K562 (cell line): Measurements from ENCODE around the gene RAB25. TPM values are rescaled to one million over a fixed set of nuclear protein-coding genes. Genes with fewer than 3 reads are reported as not detected.

ENCODE experiments used
- ARID1B ChIP-seq: fragments of 450-650 bp; IDR thresholded peaks from 2 replicates; pipeline ENCODE4 v1.6.1; 2016; ENCODE audit warnings: antibody characterized with exemption, mild to moderate bottlenecking, inconsistent platforms
- FOS ChIP-seq: IDR thresholded peaks from 3 replicates; pipeline ENCODE4 v1.6.1; 2011; ENCODE audit not compliant: insufficient read length; ENCODE audit errors: extremely low read depth
- FOSL1 ChIP-seq: fragments of 200-800 bp; sonication (Bioruptor generic); conservative IDR thresholded peaks from 2 replicates; pipeline ENCODE4 v1.6.1; 2016; ENCODE audit warnings: missing genetic modification characterization, missing compliant biosample characterization
- TCF7 ChIP-seq: sonication (generic); IDR thresholded peaks from 2 replicates; pipeline ENCODE4 v1.6.1; 2016; ENCODE audit warnings: antibody characterized with exemption, borderline replicate concordance
- ZC3H11A ChIP-seq: IDR thresholded peaks from 2 replicates; pipeline ENCODE4 v1.6.1; 2012; ENCODE audit warnings: low read depth, low read length, improper control_type of control experiment
- ZNF766 ChIP-seq: fragments of 200-800 bp; sonication (Bioruptor generic); conservative IDR thresholded peaks from 2 replicates; pipeline ENCODE4 v1.6.1; 2016; ENCODE audit warnings: missing genetic modification characterization, missing compliant biosample characterization
- polyA plus RNA-seq, 8 experiments: library from polyadenylated mRNA; depleted of rRNA in 4 of 8; stranded (reverse) in 5 of 8; unstranded in 3 of 8; fragments of >200 nt; fragmentation: Nextera tagmentation in 2 of 8; fragmentation: Illumina TruSeq in 1 of 8; extraction: Ambion mirVana in 2 of 8; extraction: Trizol in 1 of 8; gene quantifications; 2 replicates each; pipeline versions ENCODE4 v1.2.1 to v1.2.3, GENCODE V29; 2011 to 2014; ENCODE audit warnings: inconsistent platforms in 1 of 8, missing spikeins in 1 of 8
- total RNA-seq, 7 experiments: library from RNA; depleted of rRNA in 6 of 7; stranded (reverse); fragments of >200 nt in 6 of 7; fragmentation: Illumina TruSeq in 2 of 7; extraction: Trizol in 2 of 7; gene quantifications; 2 replicates each; pipeline versions ENCODE4 v1.2.1 to v1.2.3, GENCODE V29; 2011 to 2021; ENCODE audit warnings: low replicate concordance in 1 of 7

The RAB25 gene
- total and polyA plus RNA-seq, 9 of the 15 experiments (the other 6 are each of a cell fraction or from before 2014, with no cell fraction given), result 0.10 to 0.27 (median 0.13) TPM; not detected in 6

DNA sequence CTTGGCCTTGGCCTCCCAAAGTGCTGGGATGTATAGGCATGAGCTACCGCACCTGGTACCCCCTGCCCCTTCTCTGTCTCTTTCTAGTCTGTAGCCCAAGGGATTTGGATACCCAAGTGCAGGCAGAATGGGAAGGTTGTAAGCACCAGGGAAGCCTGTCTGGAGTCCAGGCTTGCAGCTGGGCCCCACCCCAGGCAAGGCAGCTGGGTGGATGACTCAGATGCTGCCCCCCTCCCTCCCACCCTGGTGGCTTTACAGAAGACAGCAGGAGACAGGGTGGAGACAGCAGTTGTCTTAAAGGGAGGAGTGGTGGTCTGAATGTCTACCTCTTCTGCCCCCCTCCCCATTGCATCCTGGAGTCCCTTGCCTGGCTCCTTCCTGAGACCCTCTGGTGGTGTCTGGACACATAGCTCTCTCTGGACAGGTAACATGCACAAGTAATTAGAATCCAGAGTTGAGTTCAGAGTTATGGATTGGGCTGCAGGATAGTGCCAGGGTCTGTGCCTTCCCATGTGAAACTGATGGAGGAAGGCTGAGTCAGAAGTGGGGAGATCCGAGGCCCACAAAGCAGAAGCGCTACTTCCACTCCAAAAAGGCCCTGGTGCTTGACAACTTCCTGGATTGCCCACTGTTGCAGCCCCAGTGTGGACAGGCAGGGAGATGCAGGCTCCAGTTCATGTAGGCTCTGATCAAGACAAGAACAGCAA is 58.7 kb downstream of the RAB25 start (continued):
- TF ChIP-seq ARID1B (peak; percentile 26; the same call in 1 of the 2 replicates), FOSL1 (tag) (peak; percentile 91), FOS (peak; percentile 20), TCF7 (0 out of 2 replicates have a peak, but pooled peaks have one; percentile 7), ZC3H11A (no peak), ZNF766 (0 out of 2 replicates have a peak, but pooled peaks have one; percentile 28)

Other genes with a start within 250 kb of the RAB25 start
Only the 7 nearest of the 20 such genes appear.
- gene ARHGEF2, start 82.6 kb upstream of the RAB25 start, total RNA-seq (2014; rRNA removed), result 113 and 119 TPM in 2 replicates
- gene ARHGEF2, start 82.6 kb upstream of the RAB25 start, total RNA-seq (2014; rRNA removed; fragmentation: Illumina TruSeq; extraction: Trizol), result 59.1 and 66.7 TPM in 2 replicates
- 62.2 and 63.9 TPM in 2 replicates for gene ARHGEF2, start 82.6 kb upstream of the RAB25 start, total RNA-seq (2015; rRNA removed; fragmentation: Illumina TruSeq; extraction: Trizol)
- gene ARHGEF2, start 82.6 kb upstream of the RAB25 start, total RNA-seq (2021), result 147 and 162 TPM in 2 replicates
- 52.8 and 100 TPM in 2 replicates for gene ARHGEF2, start 82.6 kb upstream of the RAB25 start, polyA plus RNA-seq (2011; rRNA removed)
- gene ARHGEF2, start 82.6 kb upstream of the RAB25 start, polyA plus RNA-seq (2014; fragmentation: Illumina TruSeq; extraction: Trizol), result 121 and 136 TPM in 2 replicates
- 1 to 10 TPM; 7.1 to 8.9 TPM for gene ARHGEF2, start 82.6 kb upstream of the RAB25 start, polyA plus RNA-seq (2014; fragmentation: Nextera tagmentation; extraction: Ambion mirVana)
- 79.1 and 95.7 TPM in 2 replicates for gene ARHGEF2, start 82.6 kb upstream of the RAB25 start, polyA plus RNA-seq (2014; rRNA removed)
- gene SSR2, start 40.2 kb upstream of the RAB25 start, total RNA-seq (2014; rRNA removed), result 161 and 196 TPM in 2 replicates
- gene SSR2, start 40.2 kb upstream of the RAB25 start, total RNA-seq (2014; rRNA removed; fragmentation: Illumina TruSeq; extraction: Trizol), result 211 and 214 TPM in 2 replicates
- gene SSR2, start 40.2 kb upstream of the RAB25 start, total RNA-seq (2015; rRNA removed; fragmentation: Illumina TruSeq; extraction: Trizol), result 228 TPM in 2 replicates
- 167 and 183 TPM in 2 replicates for gene SSR2, start 40.2 kb upstream of the RAB25 start, total RNA-seq (2021)
- gene SSR2, start 40.2 kb upstream of the RAB25 start, polyA plus RNA-seq (2011; rRNA removed), result 411 and 494 TPM in 2 replicates
- gene SSR2, start 40.2 kb upstream of the RAB25 start, polyA plus RNA-seq (2014; fragmentation: Illumina TruSeq; extraction: Trizol), result 350 and 402 TPM in 2 replicates
- gene SSR2, start 40.2 kb upstream of the RAB25 start, polyA plus RNA-seq (2014; fragmentation: Nextera tagmentation; extraction: Ambion mirVana), result 100 to 1,000 TPM; 370 to 392 TPM
- 240 and 277 TPM in 2 replicates for gene SSR2, start 40.2 kb upstream of the RAB25 start, polyA plus RNA-seq (2014; rRNA removed)
- gene UBQLN4, start 7.4 kb upstream of the RAB25 start, total RNA-seq (2014; rRNA removed), result 35.1 and 38.1 TPM in 2 replicates
- gene UBQLN4, start 7.4 kb upstream of the RAB25 start, total RNA-seq (2014; rRNA removed; fragmentation: Illumina TruSeq; extraction: Trizol), result 28.9 TPM in 2 replicates
- gene UBQLN4, start 7.4 kb upstream of the RAB25 start, total RNA-seq (2015; rRNA removed; fragmentation: Illumina TruSeq; extraction: Trizol), result 35.8 and 37.0 TPM in 2 replicates
- gene UBQLN4, start 7.4 kb upstream of the RAB25 start, total RNA-seq (2021), result 59.0 and 61.3 TPM in 2 replicates
- 65.5 and 66.5 TPM in 2 replicates for gene UBQLN4, start 7.4 kb upstream of the RAB25 start, polyA plus RNA-seq (2011; rRNA removed)
- gene UBQLN4, start 7.4 kb upstream of the RAB25 start, polyA plus RNA-seq (2014; fragmentation: Illumina TruSeq; extraction: Trizol), result 60.1 and 60.6 TPM in 2 replicates
- 10 to 100 TPM; 13.5 to 31.2 TPM for gene UBQLN4, start 7.4 kb upstream of the RAB25 start, polyA plus RNA-seq (2014; fragmentation: Nextera tagmentation; extraction: Ambion mirVana)
- gene UBQLN4, start 7.4 kb upstream of the RAB25 start, polyA plus RNA-seq (2014; rRNA removed), result 55.2 and 57.7 TPM in 2 replicates
- gene LAMTOR2, start 6.4 kb upstream of the RAB25 start, total RNA-seq (2014; rRNA removed), result 92.7 and 98.7 TPM in 2 replicates
- gene LAMTOR2, start 6.4 kb upstream of the RAB25 start, total RNA-seq (2014; rRNA removed; fragmentation: Illumina TruSeq; extraction: Trizol), result 28.6 and 43.2 TPM in 2 replicates
- 69.3 and 74.6 TPM in 2 replicates for gene LAMTOR2, start 6.4 kb upstream of the RAB25 start, total RNA-seq (2015; rRNA removed; fragmentation: Illumina TruSeq; extraction: Trizol)
- gene LAMTOR2, start 6.4 kb upstream of the RAB25 start, total RNA-seq (2021), result 59.2 and 66.6 TPM in 2 replicates
- gene LAMTOR2, start 6.4 kb upstream of the RAB25 start, polyA plus RNA-seq (2011; rRNA removed), result 39.0 and 62.8 TPM in 2 replicates
- gene LAMTOR2, start 6.4 kb upstream of the RAB25 start, polyA plus RNA-seq (2014; fragmentation: Illumina TruSeq; extraction: Trizol), result 64.0 and 81.6 TPM in 2 replicates
- 100 to 1,000 TPM; 157 to 161 TPM for gene LAMTOR2, start 6.4 kb upstream of the RAB25 start, polyA plus RNA-seq (2014; fragmentation: Nextera tagmentation; extraction: Ambion mirVana)
- gene LAMTOR2, start 6.4 kb upstream of the RAB25 start, polyA plus RNA-seq (2014; rRNA removed), result 88.8 and 91.0 TPM in 2 replicates
- 7.3 and 8.0 TPM in 2 replicates for gene MEX3A, start 21.3 kb downstream of the RAB25 start, total RNA-seq (2014; rRNA removed)
- 4.2 and 4.4 TPM in 2 replicates for gene MEX3A, start 21.3 kb downstream of the RAB25 start, total RNA-seq (2014; rRNA removed; fragmentation: Illumina TruSeq; extraction: Trizol)
- gene MEX3A, start 21.3 kb downstream of the RAB25 start, total RNA-seq (2015; rRNA removed; fragmentation: Illumina TruSeq; extraction: Trizol), result 4.7 and 5.1 TPM in 2 replicates
- gene MEX3A, start 21.3 kb downstream of the RAB25 start, total RNA-seq (2021), result 13.7 and 14.5 TPM in 2 replicates
- gene MEX3A, start 21.3 kb downstream of the RAB25 start, polyA plus RNA-seq (2011; rRNA removed), result 5.2 and 9.0 TPM in 2 replicates
- 9.2 and 10.1 TPM in 2 replicates for gene MEX3A, start 21.3 kb downstream of the RAB25 start, polyA plus RNA-seq (2014; fragmentation: Illumina TruSeq; extraction: Trizol)
- gene MEX3A, start 21.3 kb downstream of the RAB25 start, polyA plus RNA-seq (2014; fragmentation: Nextera tagmentation; extraction: Ambion mirVana), result under 1 TPM; 0.36 to 0.37 TPM
- gene MEX3A, start 21.3 kb downstream of the RAB25 start, polyA plus RNA-seq (2014; rRNA removed), result 8.7 and 11.0 TPM in 2 replicates
- gene LMNA, start 53.6 kb downstream of the RAB25 start, total RNA-seq (2014; rRNA removed), result 250 and 267 TPM in 2 replicates
- gene LMNA, start 53.6 kb downstream of the RAB25 start, total RNA-seq (2014; rRNA removed; fragmentation: Illumina TruSeq; extraction: Trizol), result 41.3 and 44.0 TPM in 2 replicates
- gene LMNA, start 53.6 kb downstream of the RAB25 start, total RNA-seq (2015; rRNA removed; fragmentation: Illumina TruSeq; extraction: Trizol), result 89.1 and 97.7 TPM in 2 replicates
- gene LMNA, start 53.6 kb downstream of the RAB25 start, total RNA-seq (2021), result 347 and 354 TPM in 2 replicates
- 88.2 and 129 TPM in 2 replicates for gene LMNA, start 53.6 kb downstream of the RAB25 start, polyA plus RNA-seq (2011; rRNA removed)
- 77.1 and 104 TPM in 2 replicates for gene LMNA, start 53.6 kb downstream of the RAB25 start, polyA plus RNA-seq (2014; fragmentation: Illumina TruSeq; extraction: Trizol)
- 1 to 10 TPM in 1 of 2 experiments, under 1 TPM in 1; 1.00 to 4.5 TPM for gene LMNA, start 53.6 kb downstream of the RAB25 start, polyA plus RNA-seq (2014; fragmentation: Nextera tagmentation; extraction: Ambion mirVana)
- 123 and 166 TPM in 2 replicates for gene LMNA, start 53.6 kb downstream of the RAB25 start, polyA plus RNA-seq (2014; rRNA removed)
- 0.45 and 0.49 TPM in 2 replicates for gene SEMA4A, start 92.4 kb downstream of the RAB25 start, total RNA-seq (2014; rRNA removed)
- gene SEMA4A, start 92.4 kb downstream of the RAB25 start, total RNA-seq (2014; rRNA removed; fragmentation: Illumina TruSeq; extraction: Trizol), result 0.38 and 0.40 TPM in 2 replicates
- 0.40 and 0.72 TPM in 2 replicates for gene SEMA4A, start 92.4 kb downstream of the RAB25 start, total RNA-seq (2015; rRNA removed; fragmentation: Illumina TruSeq; extraction: Trizol)
- gene SEMA4A, start 92.4 kb downstream of the RAB25 start, total RNA-seq (2021), result 1.4 and 1.9 TPM in 2 replicates
- 1.7 and 3.2 TPM in 2 replicates for gene SEMA4A, start 92.4 kb downstream of the RAB25 start, polyA plus RNA-seq (2011; rRNA removed)
- 0.79 and 1.1 TPM in 2 replicates for gene SEMA4A, start 92.4 kb downstream of the RAB25 start, polyA plus RNA-seq (2014; fragmentation: Illumina TruSeq; extraction: Trizol)
- gene SEMA4A, start 92.4 kb downstream of the RAB25 start, polyA plus RNA-seq (2014; fragmentation: Nextera tagmentation; extraction: Ambion mirVana), result under 1 TPM; 0.04 to 0.06 TPM
- gene SEMA4A, start 92.4 kb downstream of the RAB25 start, polyA plus RNA-seq (2014; rRNA removed), result 1.0 and 1.5 TPM in 2 replicates